GDM1 (cell line): ENCODE data around the gene POM121.
"Not testable (repeated sequence)": the region's sequence is repeated elsewhere in the genome, so short reads cannot be mapped to it uniquely, and the experiment has no call there.

Source experiments
- DNase-seq: peaks from one replicate; lab custom pipeline; 2025; lab: John Stamatoyannopoulos, UW

The POM121 gene

DNA sequence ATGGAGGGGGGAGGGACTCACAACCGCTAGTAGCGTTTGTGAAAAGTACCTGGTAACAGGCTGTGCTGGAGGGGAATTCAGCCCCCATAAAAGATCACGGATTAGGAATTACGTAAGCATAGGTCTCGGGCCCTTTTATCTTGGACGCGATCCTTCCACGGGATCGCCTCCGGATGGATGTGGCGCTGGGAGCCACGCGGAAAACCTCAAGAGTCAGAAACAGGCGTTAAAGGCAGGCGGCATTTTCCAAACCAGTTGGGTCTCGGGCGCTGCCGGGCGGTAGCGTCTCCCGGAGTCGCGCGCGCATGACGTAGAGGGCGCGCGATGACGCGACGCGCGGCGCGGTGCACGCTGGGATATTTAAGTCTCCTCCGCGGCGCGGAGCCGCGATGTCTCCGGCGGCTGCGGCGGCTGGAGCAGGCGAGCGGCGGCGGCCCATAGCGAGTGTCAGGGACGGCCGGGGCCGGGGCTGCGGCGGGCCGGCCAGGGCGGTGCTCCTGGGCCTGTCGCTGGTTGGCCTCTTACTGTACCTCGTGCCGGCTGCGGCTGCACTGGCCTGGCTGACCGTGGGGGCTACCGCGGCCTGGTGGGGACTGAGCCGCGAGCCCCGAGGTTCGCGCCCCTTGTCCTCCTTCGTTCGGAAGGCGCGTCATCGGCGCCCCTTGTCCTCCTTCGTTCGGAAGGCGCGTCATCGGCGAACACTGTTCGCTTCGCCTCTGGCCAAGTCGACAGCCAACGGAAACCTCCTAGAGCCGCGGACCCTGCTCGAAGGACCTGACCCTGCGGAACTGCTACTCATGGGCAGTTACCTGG, at the start of gene POM121:
Gene POM121, plus strand, starts transcription at position 363 of the 813 bp plus-strand sequence. Its CDS starts 27 bp downstream, at position 390.
- DNase-seq, result peak; percentile 79

DNA sequence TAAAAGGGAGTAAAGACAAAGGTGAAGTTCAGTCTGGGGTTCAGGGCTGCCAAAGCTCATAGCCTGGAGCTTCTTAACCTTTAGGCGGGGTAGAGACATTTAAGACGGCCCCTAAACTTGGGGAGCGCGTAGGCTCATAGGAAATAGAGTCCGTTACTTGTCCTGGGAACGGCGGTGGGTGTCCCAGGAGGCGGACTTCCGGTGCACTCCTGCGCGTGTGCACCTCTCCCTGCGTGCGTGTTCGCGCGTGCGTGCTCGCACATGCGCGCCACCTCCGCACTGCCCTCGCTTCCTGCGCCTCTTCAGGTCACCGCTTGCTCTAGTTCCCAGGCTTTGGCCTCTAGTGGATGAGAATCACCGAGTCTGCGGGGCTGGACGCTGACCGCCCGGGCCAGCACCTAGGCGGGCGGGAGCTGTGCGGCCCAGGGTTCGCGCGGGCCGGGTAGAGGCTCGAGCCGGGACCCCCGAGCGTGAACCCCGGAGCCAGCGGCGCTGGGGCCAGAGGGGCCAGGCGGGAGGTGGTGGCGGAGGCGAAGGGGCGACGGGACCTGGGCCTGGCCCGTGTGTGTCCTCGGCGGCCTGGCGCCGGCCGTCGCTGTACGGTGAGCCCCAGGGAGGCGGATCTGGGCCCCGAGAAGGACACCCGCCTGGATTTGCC, 45.7 kb upstream of the POM121 start:
- peak; percentile 84 for DNase-seq

DNA sequence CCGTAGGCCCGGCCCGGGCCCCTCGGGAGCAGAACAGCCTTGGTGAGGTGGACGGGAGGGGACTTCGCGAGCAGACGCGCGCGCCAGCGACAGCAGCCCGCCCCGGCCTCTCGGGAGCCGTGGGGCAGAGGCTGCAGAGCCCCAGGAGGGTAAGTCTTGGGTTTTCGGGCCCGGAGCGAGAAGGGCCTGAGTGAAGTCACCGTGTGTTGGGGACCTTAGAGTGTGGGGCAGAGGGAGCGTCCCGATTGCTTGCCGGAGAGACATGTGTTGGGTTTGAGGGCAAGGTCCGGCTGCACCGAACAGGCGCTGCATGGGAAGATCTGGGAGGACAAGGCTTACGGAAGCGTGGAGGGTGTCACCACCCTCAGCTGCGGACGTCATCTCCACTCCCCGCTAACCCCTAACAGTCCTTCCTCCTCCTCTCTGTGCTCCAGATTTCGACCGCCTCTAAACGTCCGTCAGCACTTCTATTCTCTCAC, 45.1 kb upstream of the POM121 start:
- peak; percentile 30 for DNase-seq

DNA sequence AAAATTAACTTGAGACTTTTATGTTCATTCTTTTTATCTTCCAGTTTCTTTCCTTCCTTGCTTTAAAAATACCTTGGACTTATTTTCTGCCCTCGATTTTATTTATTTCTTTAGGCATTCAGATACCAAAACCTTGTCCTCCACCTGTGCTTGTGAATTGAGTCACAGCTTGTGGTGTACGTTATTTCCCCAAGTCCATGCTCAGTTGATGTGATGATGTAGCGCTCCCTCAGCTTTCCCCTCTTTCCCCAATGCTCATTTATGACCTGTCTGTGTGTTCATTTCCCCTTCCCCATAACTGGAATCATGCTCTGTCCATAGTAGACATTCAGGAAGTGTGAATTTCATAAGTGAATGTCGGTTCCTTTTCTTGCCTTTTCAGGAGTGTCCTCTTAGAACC, 33.1 kb upstream of the POM121 start:
- DNase-seq, result not testable (repeated sequence)

DNA sequence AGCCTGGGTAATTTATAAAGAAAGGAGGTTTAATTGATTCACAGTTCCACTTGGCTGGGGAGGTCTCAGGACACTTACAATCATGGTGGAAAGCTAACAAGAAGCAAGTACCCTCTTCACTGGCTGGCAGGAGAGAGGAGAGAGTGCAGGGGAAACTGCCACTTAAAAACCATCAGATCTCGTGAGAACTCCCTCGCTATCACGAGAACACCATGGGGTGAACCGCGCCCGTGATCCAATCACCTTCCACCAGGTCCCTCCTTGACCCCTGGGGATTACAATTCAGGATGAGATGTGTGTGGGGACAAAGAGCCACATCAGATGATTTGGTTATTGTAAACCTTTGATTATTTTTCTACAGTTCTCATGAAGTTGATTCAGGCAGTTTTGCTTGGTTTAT, 20.2 kb upstream of the POM121 start:
- DNase-seq, result not testable (repeated sequence)

DNA sequence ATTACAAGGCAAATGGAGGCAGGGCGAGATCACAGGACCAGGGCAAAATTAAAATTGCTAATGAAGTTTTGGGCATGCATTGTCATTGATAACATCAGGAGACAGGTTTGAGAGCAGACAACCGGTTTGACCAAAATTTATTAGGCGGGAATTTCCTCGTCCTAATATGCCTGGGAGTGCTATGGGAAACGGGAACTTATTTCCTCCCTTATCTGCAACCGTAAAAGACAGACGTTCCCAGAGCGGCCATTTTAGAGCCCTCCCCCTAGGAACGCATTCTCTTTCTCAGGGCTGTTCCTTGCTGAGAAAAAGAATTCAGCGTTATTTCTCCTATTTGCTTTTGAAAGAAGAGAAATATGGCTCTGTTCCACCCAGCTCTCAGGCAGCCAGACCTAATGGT, 16.5 kb upstream of the POM121 start:
- DNase-seq, result not testable (repeated sequence)

DNA sequence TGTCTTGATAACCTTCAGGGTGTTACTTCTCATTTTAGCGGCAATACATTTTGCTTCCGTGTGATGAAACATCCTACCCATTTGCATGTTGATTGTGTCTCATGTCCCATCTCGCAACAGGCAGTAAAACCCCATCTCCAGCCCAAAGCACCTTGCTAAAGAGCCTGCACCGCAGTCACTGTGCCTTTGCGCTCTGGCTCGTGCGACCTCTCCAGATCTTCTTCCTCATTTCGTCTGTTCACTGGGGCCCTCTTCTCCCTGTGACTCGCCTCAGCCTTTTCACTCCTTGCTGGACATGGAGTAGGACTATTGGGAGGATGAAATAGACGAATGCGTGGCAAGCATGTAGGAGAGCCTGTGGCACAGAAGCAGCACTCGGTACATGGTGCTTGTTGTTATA, 13.5 kb upstream of the POM121 start:
- not testable (repeated sequence) for DNase-seq

DNA sequence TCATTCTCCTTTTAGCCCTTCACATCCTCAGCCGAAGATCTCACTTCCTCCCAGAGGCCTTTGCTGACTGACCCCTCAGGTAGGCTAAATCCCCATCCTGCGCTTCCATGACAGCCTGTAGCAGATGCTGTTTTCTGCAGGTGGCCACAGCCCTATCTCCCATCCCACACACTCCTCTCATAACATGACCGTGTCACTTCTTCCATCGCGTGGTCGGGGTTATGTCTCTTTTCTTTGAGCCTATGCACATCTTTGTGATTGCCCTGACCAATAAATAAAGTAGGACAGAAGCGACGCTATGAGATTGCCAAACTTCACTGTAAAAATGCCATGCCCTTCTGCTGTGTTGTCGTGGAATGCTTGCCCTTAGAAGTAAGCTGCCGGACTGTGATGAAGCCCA, 11.1 kb upstream of the POM121 start:
- DNase-seq, result not testable (repeated sequence)

DNA sequence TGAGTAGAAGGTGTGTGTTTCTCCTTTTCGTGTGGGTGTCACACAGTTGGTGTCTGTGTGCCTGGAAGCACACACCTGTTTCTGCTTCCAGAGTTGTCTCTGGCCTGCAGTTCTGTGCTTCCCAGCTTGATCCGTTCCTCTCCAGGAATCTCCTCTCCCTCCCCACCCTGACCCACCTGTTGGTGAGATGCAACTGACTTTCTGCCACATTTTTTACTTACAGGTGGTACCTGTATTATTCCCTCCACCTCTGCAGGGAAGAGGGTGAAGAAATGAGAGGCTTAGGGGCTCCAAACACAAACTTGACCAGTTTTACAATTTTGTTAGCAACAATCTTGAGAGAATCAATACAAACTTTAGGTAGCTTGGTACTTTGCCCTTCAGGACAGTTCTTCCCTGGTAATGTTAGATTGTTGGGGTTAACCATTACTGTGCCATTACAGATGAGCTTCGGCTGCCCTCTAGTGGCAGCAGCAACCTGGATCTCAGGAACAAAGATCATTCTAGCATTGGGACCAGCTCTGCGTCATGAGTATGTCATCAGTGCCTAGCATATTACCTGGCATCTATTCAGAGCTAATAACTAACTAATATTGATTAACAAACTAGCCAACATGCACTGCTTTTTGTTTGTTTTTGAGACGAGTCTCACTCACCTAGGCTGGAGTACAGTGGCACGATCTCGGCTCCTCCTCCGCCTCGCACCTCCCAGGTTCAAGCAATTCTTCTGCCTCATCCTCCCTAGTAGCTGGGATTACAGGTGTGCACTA, 10.0 kb upstream of the POM121 start:
- not testable (repeated sequence) for DNase-seq

DNA sequence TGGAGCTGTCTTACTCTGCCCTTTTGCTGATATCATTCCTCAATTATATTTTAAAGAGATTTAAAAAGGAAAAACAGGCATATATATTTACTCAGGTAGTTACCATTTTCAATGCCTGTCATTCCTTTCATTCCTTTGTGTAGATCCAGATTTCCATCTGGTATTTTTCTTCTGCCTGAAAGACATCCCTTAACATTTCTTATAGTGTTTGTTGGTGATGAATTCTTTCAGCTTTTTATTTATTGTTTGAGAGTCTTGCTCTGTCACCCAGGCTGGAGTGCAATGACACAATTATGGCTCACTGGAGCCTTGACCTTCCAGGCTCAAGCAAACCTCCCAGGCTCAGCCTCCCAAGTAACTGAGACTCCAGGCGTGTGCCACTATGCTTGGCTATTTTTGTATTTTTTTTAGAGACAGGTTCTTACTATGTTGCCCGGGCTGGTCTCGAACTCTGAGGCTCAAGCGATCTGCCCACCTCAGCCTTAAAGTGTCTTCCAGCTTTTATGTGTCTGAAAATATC, 5.6 kb upstream of the POM121 start:
- DNase-seq, result no peak

DNA sequence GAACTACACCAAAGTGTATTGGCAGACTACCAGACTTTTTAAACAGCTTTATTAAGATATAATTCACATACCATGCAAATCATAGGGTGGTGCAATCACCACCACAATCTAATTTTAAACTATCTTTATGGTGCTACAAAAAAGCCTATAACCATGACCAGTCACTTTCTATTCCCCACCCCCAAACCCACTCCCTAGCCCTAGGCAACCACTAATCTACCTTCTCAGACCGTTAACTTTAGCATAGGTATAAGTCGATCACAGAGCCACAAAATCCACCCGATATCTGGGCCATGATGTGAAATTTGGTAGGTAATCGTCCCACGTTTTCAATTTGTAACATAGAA, 536 bp upstream of the POM121 start:
- no peak for DNase-seq

DNA sequence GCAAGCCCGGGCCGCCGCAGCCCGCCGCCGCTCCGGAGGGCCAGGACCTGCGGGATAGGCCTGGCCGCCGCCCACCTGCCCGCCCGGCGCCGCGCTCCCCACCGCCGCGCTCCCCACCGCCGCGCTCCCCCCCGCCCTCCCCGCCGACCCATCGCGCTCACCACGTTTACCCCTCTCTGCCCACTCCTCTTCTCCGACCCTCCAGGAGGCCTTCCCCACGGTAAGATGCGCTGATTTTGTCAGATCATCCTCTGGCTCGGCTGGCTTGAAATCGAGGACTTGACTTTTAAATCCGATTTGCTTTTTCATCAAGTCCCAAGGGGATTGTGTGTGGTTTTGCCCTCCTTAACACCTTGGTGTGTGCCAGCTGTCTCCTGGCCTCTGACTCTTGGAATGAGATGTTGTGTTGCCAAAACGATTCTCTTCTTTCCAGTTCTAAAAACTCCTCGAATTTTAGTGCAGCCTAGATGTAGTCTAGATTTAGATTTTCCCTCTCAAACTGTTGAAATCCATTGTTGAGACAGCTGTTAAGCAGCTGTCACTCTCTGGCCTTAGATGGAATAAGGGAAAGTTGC, 738 bp downstream of the POM121 start:
- DNase-seq, result no peak

DNA sequence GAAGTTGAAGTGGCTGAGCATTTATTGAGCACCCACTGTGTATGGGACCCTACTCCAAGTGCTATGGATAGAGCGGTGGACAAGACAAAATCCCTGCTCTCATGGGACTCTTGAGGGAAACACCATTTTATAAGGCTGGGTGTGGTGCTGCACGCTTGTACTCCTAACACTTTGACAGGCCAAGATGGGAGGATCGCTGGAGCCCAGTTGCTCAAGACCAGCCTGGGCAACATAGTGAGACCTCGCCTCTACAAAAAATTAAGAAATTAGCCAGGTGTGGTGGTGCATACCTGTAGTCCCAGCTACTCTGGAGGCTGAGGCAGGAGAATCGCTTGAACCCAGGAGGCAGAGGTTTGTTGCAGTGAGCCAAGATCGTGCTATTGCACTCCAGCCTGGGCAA, 2.9 kb downstream of the POM121 start:
- not testable (repeated sequence) for DNase-seq

DNA sequence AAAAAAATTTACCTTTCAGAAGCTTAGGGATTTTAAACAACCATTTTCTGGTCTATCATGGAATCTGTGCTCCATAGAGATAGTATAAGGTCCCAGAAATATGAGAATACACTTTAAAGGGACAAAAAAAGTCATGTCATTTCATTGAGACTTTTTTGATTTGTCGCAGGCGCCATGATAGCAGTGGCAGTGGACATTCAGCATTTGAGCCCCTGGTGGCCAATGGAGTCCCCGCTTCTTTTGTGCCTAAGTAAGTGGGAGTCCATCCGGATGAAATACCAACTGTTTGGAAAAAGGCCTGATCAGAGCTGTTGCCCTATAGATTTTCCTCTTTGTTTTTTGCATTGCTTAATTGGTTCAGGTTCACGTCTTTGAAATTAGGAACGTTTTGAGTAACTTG, 3.3 kb downstream of the POM121 start:
- DNase-seq, result not testable (repeated sequence)

DNA sequence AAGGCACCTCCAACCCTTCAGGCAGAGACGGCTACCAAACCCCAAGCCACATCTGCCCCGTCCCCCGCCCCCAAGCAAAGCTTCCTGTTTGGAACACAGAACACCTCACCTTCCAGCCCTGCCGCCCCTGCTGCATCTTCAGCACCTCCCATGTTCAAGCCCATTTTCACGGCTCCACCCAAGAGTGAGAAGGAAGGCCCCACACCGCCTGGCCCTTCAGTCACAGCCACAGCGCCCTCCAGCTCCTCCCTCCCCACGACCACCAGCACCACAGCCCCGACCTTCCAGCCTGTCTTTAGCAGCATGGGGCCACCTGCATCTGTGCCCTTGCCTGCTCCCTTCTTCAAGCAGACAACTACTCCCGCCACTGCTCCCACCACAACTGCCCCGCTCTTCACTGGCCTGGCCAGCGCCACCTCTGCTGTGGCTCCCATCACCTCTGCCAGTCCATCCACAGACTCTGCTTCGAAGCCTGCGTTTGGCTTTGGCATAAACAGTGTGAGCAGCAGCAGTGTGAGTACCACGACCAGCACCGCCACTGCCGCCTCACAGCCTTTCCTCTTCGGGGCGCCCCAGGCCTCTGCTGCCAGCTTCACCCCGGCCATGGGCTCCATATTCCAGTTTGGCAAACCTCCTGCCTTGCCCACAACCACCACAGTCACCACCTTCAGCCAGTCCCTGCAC, 17.3 kb downstream of the POM121 start:
- not testable (repeated sequence) for DNase-seq

DNA sequence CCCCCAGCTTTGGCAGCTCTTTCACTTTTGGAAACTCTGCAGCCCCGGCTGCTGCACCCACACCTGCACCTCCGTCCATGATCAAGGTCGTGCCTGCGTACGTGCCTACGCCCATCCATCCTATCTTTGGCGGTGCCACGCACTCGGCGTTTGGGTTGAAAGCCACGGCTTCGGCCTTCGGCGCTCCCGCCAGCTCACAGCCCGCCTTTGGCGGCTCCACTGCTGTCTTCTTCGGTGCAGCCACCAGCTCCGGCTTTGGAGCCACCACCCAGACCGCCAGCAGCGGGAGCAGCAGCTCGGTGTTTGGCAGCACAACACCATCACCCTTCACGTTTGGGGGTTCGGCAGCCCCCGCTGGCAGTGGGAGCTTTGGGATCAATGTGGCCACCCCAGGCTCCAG, 18.1 kb downstream of the POM121 start:
- DNase-seq, result not testable (repeated sequence)

DNA sequence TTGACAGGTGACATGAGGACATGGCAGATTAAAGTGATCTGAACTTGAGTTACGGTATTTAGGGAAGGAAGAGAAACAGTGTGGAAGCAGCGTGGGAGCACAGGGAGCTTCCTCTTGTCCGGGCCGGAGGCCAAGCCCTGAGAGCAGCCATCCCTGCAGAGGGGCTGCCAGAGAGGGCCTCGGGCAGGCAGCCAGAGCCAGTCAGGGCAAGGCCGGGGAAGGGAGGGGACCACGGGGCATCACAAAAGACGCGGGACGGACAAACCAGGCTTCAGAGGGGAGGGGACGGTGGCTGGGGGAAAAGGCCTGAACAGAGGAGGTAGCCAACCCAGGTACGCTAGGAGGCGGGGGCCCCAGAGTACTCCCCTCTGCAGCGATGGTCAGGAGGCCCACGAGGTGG, 20.0 kb downstream of the POM121 start:
- not testable (repeated sequence) for DNase-seq

DNA sequence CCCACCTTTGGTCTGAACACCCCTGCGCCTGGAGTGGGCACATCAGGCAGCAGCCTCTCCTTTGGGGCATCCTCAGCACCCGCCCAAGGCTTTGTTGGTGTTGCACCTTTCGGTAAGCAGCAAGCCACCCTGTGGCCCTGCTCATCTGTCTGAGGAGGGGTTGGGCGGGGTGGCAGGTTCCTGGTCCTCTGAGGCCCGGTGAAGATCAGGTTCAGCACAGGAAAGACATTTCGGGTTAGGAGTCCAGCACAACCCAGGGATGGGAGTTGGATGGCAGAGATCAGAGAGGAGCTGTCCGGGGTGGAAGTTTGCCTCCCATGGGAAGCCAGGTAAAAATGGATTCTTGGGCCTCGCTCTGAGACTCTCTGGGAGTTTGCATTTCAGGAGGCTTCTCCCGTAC, 20.7 kb downstream of the POM121 start:
- DNase-seq, result not testable (repeated sequence)

DNA sequence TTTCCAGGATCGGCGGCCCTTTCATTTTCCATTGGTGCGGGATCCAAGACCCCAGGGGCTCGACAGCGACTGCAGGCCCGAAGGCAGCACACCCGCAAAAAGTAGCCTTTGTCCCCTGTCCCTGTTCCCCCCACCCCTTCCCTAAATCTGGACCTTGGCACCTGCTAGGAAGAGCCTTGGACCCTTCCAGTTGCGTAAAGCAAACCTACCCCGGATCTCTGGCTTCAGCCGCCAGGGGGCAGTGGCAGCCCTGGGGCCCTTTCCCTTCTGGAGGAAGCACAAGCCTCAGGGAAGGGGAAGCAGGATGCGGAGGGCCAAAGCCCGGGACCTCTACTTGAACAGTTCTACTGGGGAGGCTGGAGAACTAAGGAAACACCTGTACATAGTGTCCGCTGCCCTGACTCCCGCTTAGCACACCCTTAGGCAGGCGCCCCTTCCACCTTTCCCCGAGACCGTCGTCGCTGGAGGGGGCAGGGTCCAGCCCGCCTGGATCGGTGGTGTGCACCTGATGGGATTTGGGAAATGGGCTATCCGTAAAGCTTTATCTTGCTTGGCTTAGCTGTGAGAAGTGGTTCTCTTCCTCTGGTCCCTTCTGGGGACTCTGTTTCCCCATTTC, 21.3 kb downstream of the POM121 start:
- not testable (repeated sequence) for DNase-seq

DNA sequence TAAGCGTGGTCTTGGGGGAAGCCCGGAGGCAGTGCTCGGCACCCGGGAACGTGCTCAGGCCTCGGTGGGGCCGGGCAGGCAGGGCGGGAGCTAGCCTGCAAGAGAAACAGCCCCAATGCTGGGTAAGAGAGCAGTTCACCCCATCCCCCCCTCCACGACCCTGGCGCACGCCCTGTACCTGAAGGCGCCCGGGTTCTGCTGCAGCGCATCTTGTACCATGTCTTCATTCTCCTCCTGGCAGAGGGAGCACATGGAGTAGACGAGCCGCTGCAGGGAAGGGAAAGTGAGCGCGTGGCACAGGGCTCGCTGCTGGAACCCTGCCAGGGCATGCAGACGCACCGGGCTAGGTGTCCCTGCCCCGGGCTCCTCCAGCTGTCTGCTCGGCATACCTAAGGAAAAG, 23.8 kb downstream of the POM121 start:
- DNase-seq, result not testable (repeated sequence)

DNA sequence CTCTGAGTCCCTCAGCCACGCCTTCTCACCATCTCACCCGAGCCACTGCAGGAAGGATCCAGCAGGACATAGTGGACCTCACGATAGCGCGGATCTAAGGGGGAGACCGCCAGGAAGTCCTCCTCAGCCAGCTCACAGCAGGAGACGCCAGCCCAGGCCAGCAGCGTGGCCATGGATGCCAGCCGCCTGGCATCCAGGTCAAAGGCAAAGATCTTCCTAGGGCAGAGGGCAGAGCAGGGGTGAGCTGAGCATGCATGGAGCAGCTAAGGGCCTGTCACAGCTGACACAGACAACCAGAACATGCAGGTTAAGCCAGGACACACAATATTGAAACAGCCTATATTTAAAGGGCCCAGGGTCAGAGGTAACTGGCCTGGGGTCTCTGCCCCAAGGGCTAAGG, 24.4 kb downstream of the POM121 start:
- DNase-seq, result not testable (repeated sequence)
